Subcutaneous abdominal adipose tissue (tissue), 5 donors: ENCODE data around the gene CSTPP1.

Experiments used
- H3K27ac ChIP-seq: one replicate; pipeline ENCODE4 v1.7.0; 2013; ENCODE audit warnings: low read depth, mild to moderate bottlenecking, inconsistent platforms, low read length, moderate library complexity
- H3K27me3 ChIP-seq, 5 donors: one replicate each; pipeline ENCODE4 v1.7.0; 2013; ENCODE audit warnings: low read length in 5 of 5, inconsistent platforms in 1 of 5; ENCODE audit not compliant: control insufficient read depth in 5 of 5, insufficient read depth in 4 of 5
- H3K36me3 ChIP-seq, 5 donors: one replicate each; pipeline ENCODE4 v1.7.0; 2013; ENCODE audit warnings: low read length in 5 of 5; ENCODE audit not compliant: control insufficient read depth in 5 of 5, insufficient read depth in 5 of 5
- H3K4me1 ChIP-seq, 5 donors: one replicate each; pipeline ENCODE4 v1.7.0; 2013; ENCODE audit warnings: low read length in 5 of 5, mild to moderate bottlenecking in 3 of 5, moderate library complexity in 1 of 5; ENCODE audit not compliant: control insufficient read depth in 5 of 5, insufficient read depth in 5 of 5
- H3K4me3 ChIP-seq, 5 donors: one replicate each; pipeline ENCODE4 v1.7.0; 2013; ENCODE audit warnings: low read length in 5 of 5, low read depth in 1 of 5
- H3K9ac ChIP-seq, 5 donors: one replicate each; pipeline ENCODE4 v1.7.0; 2013; ENCODE audit warnings: low read length in 5 of 5, mild to moderate bottlenecking in 4 of 5, moderate library complexity in 3 of 5
- H3K9me3 ChIP-seq, 5 donors: one replicate each; pipeline ENCODE4 v1.7.0; 2013; ENCODE audit warnings: low read length in 5 of 5; ENCODE audit not compliant: control insufficient read depth in 5 of 5
- donor health status: healthy.
- donor health status: healthy.
- donor health status: healthy.
- donor health status: healthy.
- donor health status: healthy.

The CSTPP1 gene

DNA sequence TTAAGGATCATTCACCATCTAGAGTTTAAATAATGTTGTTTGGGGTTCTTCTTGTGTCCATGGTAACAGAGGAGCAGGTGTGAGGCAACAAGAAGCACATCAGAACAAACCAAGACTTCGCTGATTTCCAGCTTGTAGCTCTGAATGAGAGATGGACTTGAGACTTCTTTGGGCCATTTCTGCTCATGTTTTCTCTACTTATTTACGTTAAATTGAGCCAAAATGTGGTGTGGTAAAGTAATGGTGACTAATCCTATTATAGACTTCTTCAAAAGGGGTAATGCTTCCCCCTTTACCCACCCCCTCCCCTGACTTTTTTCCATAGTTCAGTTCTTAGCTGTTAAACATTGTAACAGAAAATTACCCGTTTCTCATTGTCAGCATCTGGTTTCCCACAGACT, 65.2 kb downstream of the CSTPP1 start:
- no peaks in the 10 kb centered on the region for H3K36me3 ChIP-seq

DNA sequence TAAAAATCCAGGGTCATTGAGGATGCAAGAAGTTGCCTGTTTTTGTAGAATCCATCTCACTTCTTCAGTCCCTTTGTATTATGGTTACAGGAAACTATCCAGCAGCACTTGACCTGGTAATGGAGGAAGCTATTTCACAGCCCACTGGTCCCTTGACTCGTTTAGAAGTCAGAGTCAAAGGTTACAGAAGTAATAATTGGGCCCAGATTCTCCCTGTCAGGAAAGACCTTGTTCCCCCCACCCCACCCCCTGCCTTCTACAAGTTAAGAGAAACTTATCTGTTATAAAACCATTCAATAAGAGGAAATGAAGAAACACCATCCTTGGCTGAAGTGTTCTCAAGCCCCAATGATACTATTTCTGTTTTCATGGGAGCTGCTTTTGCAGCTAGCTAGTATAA, 65.8 kb downstream of the CSTPP1 start:
- no peak overlapping the region for H3K27ac ChIP-seq
- H3K9ac ChIP-seq = no peak overlapping the region
- H3K4me1 ChIP-seq = peaks cover 0 to 25% (median 22%) of the 10 kb centered on the region in 5 donors
- H3K9me3 ChIP-seq = no peaks in the 10 kb centered on the region
- H3K4me3 ChIP-seq = no peak overlapping the region
- no peaks in the 10 kb centered on the region for H3K36me3 ChIP-seq
- H3K27me3 ChIP-seq = no peaks in the 10 kb centered on the region

More for the DNA sequence above, 65.2 kb downstream of the CSTPP1 start:
- no peak overlapping the region for H3K4me3 ChIP-seq
- no peak overlapping the region for H3K9ac ChIP-seq
- H3K4me1 ChIP-seq = peaks cover 0 to 25% (median 22%) of the 10 kb centered on the region in 5 donors
- H3K9me3 ChIP-seq = no peaks in the 10 kb centered on the region
- H3K27ac ChIP-seq = no peak overlapping the region
- no peaks in the 10 kb centered on the region for H3K27me3 ChIP-seq

DNA sequence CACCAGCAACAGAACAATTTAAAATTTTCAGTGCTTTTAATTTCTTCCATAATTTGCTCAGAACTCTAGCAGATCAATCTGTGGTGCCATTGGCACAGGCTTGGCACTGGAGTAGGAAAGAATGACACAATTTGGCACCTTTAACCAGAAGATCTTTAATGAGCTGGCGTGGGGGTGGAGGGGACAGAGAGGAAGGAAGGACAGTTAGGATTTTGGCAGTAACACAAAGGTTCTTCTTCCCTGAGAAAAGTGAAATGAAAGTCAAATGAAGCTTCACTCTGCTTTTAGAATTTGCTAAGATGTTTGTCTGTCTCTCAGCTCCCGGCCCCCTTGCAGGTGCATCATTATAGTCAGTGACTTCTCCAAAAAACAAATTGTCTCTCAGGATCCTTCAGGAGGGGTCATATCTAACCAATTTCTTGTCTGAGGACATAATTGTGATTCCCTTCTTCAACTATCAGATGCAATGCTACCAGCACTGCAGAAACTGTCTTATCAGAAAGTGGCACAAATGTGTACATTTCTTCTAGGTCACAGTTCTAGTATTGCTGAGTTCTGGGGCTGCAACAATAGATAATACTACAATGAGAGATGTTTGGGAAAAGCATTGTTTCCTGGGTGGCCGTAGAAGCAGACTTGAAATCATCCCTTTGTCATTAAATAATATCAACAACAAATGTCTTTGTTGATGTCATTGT, 66.8 kb downstream of the CSTPP1 start:
- H3K27me3 ChIP-seq = no peaks in the 10 kb centered on the region
- no peaks in the 10 kb centered on the region for H3K36me3 ChIP-seq
- peaks cover 0 to 25% (median 22%) of the 10 kb centered on the region in 5 donors for H3K4me1 ChIP-seq
- no peak overlapping the region for H3K27ac ChIP-seq
- H3K9ac ChIP-seq = no peak overlapping the region
- H3K9me3 ChIP-seq = no peaks in the 10 kb centered on the region
- H3K4me3 ChIP-seq = no peak overlapping the region

DNA sequence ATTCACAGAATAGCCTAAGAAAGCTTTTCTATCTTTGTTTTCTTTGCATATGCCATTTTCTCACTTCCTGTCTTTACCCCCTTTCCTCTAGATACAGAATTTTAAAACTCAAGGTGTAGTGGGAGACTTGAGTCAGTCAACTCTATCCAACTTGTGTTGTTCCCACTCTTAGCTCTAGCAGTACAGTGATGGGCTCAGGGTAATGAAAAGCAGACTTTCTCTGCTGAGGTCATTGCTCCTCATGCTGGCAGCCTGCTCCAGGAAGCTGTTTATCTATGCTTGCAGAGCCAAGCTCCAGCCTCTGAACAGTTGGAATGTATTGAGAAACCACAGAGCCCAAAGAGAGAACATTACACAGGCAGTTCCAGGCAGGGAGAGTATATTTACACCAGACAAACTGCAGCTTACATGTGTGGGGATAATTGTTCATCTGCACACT, 68.1 kb downstream of the CSTPP1 start:
- Histone ChIP-seq H3K4me3 (no peak overlapping the region), H3K27me3 (no peaks in the 10 kb centered on the region), H3K9ac (no peak overlapping the region), H3K36me3 (no peaks in the 10 kb centered on the region), H3K4me1 (peaks cover 0 to 25% (median 22%) of the 10 kb centered on the region in 5 donors), H3K9me3 (no peaks in the 10 kb centered on the region), H3K27ac (no peak overlapping the region)

DNA sequence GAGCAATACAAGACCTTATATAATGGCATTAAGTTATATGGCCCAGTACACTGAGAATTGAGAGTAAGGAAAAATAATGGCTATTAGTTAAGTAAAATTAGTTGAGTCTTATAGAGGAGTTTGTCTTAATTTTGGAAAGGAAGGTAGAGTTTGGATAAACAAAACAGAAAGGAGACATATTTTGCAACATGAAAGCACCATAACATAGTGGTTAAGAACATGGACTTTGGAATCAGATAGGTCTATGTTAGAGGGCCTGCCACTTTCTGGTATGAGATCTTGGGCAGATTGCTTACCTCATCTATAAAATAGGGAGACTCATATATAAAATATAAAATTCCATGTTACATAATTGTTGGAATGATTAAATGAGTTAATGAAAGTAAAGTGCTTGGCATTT, 68.9 kb downstream of the CSTPP1 start:
- no peaks in the 10 kb centered on the region for H3K36me3 ChIP-seq
- no peak overlapping the region for H3K9ac ChIP-seq
- peaks cover 0 to 25% (median 22%) of the 10 kb centered on the region in 5 donors for H3K4me1 ChIP-seq
- no peak overlapping the region for H3K4me3 ChIP-seq
- no peaks in the 10 kb centered on the region for H3K27me3 ChIP-seq
- H3K9me3 ChIP-seq = no peaks in the 10 kb centered on the region
- no peak overlapping the region for H3K27ac ChIP-seq

DNA sequence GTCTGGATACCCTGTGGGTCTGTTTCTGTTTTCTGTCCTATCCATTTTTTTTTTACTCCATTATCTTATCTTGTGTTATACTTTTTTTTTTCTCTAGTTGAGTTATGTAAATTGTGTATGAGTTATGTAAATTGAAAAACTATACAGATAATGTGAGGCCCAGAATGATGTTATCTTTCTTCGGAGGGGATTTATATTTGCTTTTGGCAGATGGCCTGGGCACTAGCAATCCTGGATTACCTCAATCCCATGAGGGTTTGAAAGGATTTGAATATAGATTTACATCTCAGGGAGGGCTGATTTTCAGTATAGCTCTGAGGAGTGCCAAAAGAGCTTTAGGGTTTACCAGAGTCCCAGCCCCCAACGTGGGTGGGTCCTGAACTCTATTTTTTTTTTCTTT, 71.0 kb downstream of the CSTPP1 start:
- H3K4me3 ChIP-seq = no peak overlapping the region
- no peaks in the 10 kb centered on the region for H3K36me3 ChIP-seq
- no peak overlapping the region for H3K9ac ChIP-seq
- no peak overlapping the region for H3K27ac ChIP-seq
- no peaks in the 10 kb centered on the region for H3K9me3 ChIP-seq
- H3K4me1 ChIP-seq = peaks cover 0 to 25% (median 22%) of the 10 kb centered on the region in 5 donors
- H3K27me3 ChIP-seq = no peaks in the 10 kb centered on the region

DNA sequence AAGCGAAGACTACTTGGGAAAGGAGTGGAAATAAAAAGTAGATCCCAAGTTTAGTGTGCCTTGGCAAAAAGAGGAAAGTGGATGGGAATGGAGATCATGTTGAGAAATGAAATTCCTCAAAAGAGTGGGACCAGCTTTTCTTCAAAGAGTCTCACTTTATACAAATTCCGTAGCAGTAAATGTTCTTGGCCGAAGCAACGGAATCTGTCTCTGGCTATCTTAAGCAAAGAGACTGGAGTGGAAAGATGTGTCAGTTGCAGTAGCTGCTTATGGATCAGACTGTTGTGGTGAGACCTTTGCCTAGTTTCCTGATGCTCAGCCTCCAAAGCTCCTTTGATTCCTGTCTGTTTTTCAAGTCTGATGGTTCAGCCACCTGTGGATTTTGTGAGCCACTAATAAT, 73.6 kb downstream of the CSTPP1 start:
- H3K4me3 ChIP-seq = no peak overlapping the region
- peaks cover 0 to 3% (median under 1%) of the 10 kb centered on the region in 5 donors for H3K4me1 ChIP-seq
- no peaks in the 10 kb centered on the region for H3K36me3 ChIP-seq
- no peaks in the 10 kb centered on the region for H3K9me3 ChIP-seq
- H3K27ac ChIP-seq = no peak overlapping the region
- no peak overlapping the region for H3K9ac ChIP-seq
- no peaks in the 10 kb centered on the region for H3K27me3 ChIP-seq

DNA sequence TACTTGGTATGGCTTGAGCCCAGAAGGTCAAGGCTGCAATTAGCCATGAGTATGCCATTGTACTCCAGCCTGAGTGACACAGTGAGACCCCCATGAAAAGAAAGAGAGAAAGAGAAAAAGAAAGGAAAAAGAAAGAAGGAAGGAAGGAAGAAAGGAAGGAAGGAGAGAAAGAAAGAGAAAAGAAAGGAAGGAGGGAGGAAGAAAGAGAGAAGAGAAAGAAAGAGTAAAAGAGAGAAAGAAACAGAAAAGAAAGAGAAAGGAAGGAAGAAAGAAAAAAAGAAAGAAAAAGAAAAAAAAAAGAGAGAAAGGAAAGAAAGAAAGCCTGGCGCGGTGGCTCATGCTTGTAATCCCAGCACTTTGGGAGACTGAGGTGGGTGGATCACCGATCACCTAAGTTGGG, 77.5 kb downstream of the CSTPP1 start:
- Histone ChIP-seq H3K4me3 (no peak overlapping the region), H3K9me3 (no peaks in the 10 kb centered on the region), H3K27ac (no peak overlapping the region), H3K4me1 (no peaks in the 10 kb centered on the region), H3K9ac (no peak overlapping the region), H3K36me3 (no peaks in the 10 kb centered on the region), H3K27me3 (no peaks in the 10 kb centered on the region)

DNA sequence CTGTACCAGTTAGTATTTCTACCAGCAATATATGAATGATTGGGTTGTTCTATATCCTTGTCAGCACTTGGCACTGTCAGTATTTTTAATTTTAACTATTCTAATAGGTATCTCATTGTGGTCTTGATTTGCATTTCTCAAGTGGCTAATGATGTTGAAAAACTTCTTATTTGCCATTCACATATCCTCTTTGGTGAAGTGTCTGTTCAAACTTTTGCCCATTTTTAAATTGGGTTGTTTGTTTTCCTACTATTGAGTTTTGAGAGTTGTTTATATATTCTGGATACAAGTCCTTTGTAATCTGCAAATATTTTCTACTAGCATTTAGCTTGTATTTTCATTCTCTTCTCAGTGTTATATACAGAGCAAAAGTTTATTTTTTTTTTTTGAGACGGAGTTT, 82.1 kb downstream of the CSTPP1 start:
- Histone ChIP-seq H3K4me3 (no peak overlapping the region), H3K27me3 (no peaks in the 10 kb centered on the region), H3K27ac (no peak overlapping the region), H3K9ac (no peak overlapping the region), H3K9me3 (no peaks in the 10 kb centered on the region), H3K4me1 (no peaks in the 10 kb centered on the region), H3K36me3 (no peaks in the 10 kb centered on the region)

DNA sequence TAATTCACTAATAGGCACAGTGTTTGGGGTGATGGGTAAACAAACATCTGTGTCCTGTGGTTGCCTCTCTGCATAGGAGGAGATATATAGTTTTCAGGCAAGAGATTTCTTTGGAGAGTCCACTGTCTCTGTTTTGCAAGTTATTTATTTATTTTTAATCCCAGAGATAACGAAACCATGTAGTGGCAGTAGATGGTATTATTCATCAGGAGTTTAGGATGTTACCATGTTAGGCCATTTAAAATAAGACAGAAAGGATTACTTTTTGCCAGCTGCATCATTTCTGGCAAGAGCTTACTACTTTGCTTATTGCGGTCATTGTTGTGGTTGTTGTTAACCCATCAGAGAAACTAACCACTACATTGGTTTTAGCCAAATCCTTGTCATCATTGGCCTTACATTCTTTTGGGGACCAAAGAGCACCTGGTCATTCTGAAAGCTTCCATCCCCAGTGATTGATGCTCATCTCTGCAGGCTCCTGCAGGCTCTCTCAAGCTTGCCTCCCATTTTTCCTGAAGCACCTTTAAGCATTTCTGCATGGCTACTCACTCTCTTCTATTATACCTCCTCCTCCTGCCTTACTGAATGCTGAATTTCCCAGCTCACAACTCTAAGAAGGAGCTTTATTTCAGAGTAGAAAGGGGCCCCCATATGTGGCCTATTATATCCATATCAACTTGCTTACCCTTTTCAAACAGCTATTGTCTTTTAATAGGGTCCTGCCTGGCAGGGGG, 84.4 kb downstream of the CSTPP1 start:
- H3K36me3 ChIP-seq = no peaks in the 10 kb centered on the region
- H3K27ac ChIP-seq = no peak overlapping the region
- H3K27me3 ChIP-seq = no peaks in the 10 kb centered on the region
- H3K4me3 ChIP-seq = no peak overlapping the region
- no peaks in the 10 kb centered on the region for H3K9me3 ChIP-seq
- no peak overlapping the region for H3K9ac ChIP-seq
- no peaks in the 10 kb centered on the region for H3K4me1 ChIP-seq
